KOPT-K1 (cell line): Measurements from ENCODE around the gene TMEM37.

Experiments
- H3K27ac ChIP-seq: fragments of 200-600 bp; sonication (generic); 2 replicates; pipeline ENCODE4 v1.5.1; 2016; ENCODE audit warnings: antibody characterized with exemption, mild to moderate bottlenecking, low read depth, low read length; ENCODE audit not compliant: poor library complexity, severe bottlenecking
- H3K36me3 ChIP-seq: fragments of 200-600 bp; sonication (generic); 2 replicates; pipeline ENCODE4 v1.5.1; 2017; ENCODE audit warnings: antibody characterized with exemption, mild to moderate bottlenecking, low read length, moderate library complexity; ENCODE audit not compliant: insufficient read depth
- H3K9me3 ChIP-seq: fragments of 200-600 bp; sonication (generic); 2 replicates; pipeline ENCODE4 v1.5.1; 2017; ENCODE audit warnings: antibody characterized with exemption, low read length, mild to moderate bottlenecking; ENCODE audit not compliant: insufficient read depth, poor library complexity, severe bottlenecking

The TMEM37 gene

DNA sequence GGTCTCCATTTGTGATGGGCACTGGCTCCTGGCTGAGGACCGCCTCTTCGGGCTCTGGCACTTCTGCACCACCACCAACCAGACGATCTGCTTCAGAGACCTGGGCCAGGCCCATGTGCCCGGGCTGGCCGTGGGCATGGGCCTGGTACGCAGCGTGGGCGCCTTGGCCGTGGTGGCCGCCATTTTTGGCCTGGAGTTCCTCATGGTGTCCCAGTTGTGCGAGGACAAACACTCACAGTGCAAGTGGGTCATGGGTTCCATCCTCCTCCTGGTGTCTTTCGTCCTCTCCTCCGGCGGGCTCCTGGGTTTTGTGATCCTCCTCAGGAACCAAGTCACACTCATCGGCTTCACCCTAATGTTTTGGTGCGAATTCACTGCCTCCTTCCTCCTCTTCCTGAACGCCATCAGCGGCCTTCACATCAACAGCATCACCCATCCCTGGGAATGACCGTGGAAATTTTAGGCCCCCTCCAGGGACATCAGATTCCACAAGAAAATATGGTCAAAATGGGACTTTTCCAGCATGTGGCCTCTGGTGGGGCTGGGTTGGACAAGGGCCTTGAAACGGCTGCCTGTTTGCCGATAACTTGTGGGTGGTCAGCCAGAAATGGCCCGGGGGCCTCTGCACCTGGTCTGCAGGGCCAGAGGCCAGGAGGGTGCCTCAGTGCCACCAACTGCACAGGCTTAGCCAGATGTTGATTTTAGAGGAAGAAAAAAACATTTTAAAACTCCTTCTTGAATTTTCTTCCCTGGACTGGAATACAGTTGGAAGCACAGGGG lies 5.5 kb downstream of the TMEM37 start:
- H3K27ac ChIP-seq = no peak overlapping the region
- H3K36me3 ChIP-seq = no peaks in the 10 kb centered on the region
- no peaks in the 10 kb centered on the region for H3K9me3 ChIP-seq

DNA sequence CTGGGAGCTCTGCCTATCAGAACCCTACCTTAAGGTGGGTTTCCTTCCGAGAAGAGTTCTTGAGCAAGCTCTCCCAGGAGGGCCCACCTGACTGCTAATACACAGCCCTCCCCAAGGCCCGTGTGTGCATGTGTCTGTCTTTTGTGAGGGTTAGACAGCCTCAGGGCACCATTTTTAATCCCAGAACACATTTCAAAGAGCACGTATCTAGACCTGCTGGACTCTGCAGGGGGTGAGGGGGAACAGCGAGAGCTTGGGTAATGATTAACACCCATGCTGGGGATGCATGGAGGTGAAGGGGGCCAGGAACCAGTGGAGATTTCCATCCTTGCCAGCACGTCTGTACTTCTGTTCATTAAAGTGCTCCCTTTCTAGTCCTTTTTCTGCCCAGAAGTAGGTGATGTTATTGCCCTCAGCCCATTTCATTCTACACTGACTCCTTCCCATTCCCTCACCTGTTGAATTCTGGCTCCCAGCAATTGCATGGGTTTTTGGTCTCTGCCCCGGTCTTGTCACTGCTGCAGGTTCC lies 6.5 kb downstream of the TMEM37 start:
- no peak overlapping the region for H3K27ac ChIP-seq
- no peaks in the 10 kb centered on the region for H3K9me3 ChIP-seq
- no peaks in the 10 kb centered on the region for H3K36me3 ChIP-seq

DNA sequence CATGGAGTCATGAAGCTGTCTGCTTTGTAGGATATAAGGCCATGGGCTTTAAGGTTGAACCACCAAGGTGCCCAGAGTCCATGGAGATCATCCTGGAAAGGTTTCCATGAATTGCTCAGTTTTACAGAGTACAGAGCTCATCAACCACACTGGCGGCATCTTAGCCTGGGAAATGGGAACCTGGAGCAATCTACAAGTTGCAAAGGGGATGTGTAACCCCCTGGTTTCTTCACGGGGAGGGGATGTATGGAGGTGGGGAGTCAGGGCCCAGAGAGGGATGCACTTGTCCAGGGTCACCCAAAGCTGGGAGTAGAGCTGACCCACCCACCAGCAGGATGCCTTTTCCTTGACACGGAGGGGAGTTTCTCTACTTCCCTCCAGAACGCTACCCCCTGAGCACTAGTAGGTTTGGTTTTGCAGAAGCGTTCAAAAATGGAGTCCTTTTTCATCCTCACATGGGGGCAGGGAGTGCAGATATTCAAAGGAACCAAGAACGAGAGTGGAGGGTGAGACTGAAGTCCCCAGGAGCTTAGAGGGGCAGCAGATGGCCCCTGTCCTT lies 7.2 kb downstream of the TMEM37 start:
- H3K9me3 ChIP-seq = no peaks in the 10 kb centered on the region
- no peaks in the 10 kb centered on the region for H3K36me3 ChIP-seq
- no peak overlapping the region for H3K27ac ChIP-seq

DNA sequence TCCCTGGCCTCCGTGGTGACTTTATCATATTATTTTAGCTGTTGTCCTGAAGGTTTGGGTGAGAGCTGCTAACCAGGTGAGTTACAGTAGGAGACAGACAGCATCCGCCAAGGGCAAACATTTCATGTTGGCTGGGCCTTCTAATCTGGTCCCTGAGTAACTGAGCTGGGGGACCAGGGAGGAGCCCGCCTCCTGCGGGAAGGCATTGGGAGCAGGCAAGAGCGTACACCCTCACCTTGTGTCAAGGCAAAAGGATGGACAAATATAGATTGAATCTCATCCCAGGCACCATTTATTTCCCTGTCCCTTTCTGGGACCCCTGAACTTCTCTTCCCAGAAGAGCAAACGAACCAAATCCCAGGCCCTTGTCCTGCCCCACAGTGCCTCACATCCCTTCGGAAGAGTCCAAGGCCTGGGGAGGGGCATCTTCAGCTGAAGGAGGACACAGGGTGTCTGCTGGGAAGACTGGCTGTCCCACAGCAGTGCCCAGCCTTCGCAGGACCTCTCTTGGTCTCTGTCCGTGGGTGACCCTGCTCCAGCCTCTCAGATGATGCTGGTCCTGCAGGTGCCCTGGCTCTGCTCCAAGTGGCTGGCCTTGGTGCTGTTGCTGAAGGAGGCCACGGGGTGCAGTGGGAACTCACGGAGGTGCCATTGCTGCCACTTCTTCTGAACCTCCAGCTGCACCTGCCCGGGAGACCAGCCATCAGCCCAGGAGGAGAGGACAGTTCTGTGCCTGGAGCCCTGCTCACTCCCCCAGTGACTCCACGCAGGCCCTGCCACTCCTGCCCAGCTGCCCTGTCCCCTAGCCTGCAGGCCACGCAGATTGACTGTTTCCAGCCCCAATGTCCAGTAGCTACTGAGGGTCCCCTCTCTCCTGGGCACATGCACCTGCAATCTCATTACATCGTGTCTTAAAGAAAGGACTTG lies 8.2 kb downstream of the TMEM37 start:
- Histone ChIP-seq H3K36me3 (no peaks in the 10 kb centered on the region), H3K9me3 (no peaks in the 10 kb centered on the region), H3K27ac (no peak overlapping the region)

DNA sequence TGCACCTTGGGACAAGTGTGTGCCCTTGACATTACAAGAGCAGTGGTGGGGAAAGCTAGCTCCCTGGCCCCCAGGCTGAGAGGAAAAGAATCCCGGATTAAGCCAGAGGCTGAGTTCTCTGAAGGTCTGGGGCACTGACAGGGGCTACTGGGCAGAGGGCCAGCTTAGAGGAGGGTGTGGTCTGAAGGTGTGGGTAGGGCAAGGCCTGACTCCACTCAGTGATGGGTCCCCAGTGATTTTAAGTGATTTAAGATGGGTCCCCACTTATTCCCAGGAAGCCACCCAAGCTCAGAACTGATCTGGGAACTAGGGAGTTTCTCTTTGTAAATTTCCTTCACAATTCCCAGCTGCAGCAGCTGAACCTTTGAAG lies 8.8 kb downstream of the TMEM37 start:
- Histone ChIP-seq H3K27ac (no peak overlapping the region), H3K9me3 (no peaks in the 10 kb centered on the region), H3K36me3 (no peaks in the 10 kb centered on the region)

DNA sequence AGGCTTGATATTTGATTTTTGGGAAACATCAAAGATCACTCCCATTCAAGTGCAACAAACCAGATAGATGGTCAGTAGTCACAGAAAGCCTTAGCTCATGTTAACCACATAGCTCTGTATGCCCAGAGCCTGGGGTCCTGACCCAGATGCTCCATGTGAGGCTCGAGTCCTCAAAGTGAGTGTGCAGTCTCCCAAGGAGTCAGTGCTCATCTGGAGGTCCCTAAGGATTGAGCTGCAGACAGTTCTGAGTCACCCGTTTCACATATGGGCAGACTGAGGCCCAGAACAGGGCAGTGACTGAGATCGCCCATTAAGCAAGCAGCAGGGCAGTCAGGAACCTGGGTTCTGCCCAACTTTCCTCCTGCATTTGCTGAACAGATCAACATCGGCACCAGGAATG lies 9.2 kb downstream of the TMEM37 start:
- no peaks in the 10 kb centered on the region for H3K9me3 ChIP-seq
- no peaks in the 10 kb centered on the region for H3K36me3 ChIP-seq
- H3K27ac ChIP-seq = no peak overlapping the region

DNA sequence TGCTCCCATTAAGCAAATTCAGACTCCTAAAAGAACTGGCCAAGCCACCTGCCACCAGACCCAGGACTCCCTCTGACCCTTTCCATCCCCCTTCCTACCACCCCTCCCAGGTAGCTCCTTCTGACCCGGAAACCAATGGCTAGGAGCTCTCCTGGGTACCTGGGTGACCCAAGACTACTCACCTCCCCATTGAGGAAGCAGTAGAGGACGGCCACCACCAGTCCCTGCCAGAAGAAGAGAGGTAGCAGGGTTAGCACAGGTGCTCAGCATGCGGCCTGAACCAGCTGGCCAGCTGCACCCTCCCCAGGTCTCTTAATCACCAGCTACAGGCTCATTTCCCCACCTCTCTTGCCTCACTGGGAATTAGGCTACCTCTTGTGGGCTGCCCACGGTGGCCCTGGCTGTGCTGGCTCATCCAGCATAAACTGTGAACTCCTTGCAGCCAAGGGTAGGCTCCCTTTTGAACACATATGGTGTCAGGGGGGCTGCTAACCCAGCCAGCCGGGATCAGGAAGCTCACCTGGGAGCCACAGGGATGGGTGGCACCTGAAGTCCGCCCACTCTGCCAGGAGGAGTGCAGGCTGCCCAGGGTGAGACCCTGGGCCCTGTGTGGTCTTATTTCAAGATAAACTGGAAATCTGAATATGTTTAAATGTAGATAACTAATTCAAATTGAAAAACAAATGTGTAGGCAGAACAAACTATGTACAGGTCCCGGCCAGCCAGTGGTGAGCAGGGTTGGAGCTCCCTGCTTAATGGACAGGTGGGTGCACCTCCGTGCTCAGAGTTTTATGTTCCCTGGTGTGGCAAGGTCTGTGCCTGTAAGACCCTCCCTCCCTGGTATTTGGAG lies 9.9 kb downstream of the TMEM37 start:
- no peak overlapping the region for H3K27ac ChIP-seq
- no peaks in the 10 kb centered on the region for H3K9me3 ChIP-seq

DNA sequence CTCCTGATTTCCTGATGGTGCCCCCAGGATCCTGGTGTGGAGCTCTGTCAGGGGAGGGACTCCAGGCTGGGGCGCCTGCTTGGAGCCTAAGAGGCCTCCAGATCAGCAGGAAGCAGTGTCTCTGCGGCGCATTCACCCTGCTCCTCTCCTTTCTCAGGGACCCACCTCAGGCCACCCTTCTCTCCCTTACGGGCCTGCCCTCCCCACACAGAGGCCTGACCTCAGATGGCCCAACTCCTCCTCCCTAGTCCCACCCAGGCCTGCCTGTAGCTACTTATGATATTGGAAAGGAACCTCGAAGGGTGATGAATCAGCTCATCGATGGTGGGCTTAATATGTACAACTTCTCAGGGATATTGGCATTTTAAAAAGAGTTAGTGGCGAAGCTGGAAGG lies 10.6 kb downstream of the TMEM37 start:
- H3K27ac ChIP-seq = no peak overlapping the region
- no peaks in the 10 kb centered on the region for H3K36me3 ChIP-seq
- H3K9me3 ChIP-seq = no peaks in the 10 kb centered on the region

More for the DNA sequence above, 9.9 kb downstream of the TMEM37 start:
- H3K36me3 ChIP-seq = no peaks in the 10 kb centered on the region

DNA sequence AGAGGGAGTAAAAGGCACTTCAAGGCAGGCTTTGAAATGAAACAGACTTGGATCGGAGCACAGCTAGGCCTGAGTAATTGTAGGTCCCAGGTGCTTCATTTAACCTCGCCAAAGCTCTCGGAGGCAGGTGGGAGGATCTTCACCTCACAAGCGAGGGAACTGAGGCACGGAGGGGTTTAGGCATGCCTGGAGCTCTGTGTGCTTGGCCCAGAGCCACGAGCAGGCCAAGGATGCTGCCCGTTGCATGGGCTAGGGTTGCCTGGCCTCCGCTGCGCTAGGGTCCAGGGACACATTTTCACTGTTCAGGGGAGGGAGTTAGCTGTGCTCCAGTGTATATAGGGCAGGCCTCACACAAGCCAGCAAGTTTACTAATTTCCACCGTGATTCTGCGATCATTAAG lies 11.2 kb downstream of the TMEM37 start:
- Histone ChIP-seq H3K36me3 (no peaks in the 10 kb centered on the region), H3K27ac (no peak overlapping the region), H3K9me3 (no peaks in the 10 kb centered on the region)

DNA sequence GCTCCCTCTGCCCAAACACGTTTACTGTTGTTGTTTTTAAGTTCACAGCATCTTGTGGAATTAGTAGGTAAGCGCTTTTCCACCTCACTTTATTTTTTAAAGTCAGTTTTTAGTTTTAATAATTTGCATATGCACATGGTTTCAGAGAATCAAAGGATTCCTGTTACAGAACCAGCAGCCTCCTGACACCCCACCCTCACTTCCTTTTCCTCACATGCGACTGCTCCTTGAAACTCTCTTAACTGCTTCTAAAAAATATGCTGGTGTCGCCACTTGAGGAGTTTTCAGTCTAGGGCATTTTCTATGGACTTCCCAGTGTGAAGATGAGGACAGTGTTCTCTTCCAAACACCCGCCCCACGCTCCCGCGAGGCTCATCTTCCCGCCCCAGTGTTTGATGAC lies 14.4 kb downstream of the TMEM37 start:
- no peak overlapping the region for H3K27ac ChIP-seq
- no peaks in the 10 kb centered on the region for H3K36me3 ChIP-seq
- no peaks in the 10 kb centered on the region for H3K9me3 ChIP-seq

DNA sequence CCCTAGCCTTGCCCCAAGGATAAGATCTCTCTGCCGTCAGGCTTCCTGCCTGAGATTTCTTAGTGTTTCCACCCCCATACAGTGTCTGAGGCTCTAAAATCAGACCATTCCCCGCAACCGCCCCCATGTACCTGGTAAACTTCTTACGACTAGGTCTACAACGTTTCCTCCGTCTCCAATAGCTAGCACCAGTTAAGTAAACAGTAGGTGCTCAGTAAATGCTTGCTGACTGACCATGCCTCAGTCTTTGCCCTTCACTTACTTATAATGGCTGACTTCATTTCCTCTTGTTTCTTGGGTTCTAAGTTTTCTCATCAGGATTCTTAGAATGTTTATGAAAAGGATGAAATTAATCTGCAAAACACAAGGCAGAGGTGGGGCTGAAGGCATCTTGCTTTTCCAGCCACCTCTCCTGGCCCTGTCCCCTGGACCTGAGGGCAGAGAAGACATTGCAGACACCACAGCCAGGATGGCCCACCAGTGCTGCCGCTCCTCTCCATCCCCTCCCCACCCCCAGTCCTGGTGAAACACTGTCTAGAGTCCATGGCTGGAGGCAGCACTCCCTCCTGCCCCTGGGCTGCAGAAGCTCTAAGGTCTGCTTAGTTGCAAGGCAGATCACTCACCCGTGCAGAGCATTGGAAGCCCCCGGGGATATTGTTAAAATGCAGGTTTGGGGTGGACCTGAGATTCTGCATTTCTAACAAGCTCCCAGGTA lies 16.9 kb downstream of the TMEM37 start:
- no peak overlapping the region for H3K27ac ChIP-seq
- H3K36me3 ChIP-seq = no peaks in the 10 kb centered on the region
- H3K9me3 ChIP-seq = no peaks in the 10 kb centered on the region

DNA sequence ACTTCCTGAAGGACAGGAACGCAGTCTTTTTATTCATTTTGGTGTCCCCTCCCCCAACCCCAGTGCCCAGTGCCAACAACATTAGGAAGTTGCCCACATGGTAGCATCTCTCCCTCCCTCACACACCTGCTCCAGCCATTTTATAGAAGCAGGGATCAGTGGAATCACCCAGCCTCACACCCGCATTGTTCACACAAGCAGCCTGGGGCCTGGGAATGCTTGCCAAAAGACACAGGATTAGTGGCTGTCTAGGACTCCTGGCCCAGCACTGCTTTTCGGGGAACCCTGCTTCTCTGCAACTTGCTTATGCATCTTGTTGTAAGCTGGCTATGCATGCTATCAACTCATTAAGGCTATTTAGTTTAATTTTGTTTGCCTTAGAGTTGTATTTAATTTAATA lies 17.9 kb downstream of the TMEM37 start:
- no peaks in the 10 kb centered on the region for H3K9me3 ChIP-seq
- H3K27ac ChIP-seq = no peak overlapping the region
- no peaks in the 10 kb centered on the region for H3K36me3 ChIP-seq

DNA sequence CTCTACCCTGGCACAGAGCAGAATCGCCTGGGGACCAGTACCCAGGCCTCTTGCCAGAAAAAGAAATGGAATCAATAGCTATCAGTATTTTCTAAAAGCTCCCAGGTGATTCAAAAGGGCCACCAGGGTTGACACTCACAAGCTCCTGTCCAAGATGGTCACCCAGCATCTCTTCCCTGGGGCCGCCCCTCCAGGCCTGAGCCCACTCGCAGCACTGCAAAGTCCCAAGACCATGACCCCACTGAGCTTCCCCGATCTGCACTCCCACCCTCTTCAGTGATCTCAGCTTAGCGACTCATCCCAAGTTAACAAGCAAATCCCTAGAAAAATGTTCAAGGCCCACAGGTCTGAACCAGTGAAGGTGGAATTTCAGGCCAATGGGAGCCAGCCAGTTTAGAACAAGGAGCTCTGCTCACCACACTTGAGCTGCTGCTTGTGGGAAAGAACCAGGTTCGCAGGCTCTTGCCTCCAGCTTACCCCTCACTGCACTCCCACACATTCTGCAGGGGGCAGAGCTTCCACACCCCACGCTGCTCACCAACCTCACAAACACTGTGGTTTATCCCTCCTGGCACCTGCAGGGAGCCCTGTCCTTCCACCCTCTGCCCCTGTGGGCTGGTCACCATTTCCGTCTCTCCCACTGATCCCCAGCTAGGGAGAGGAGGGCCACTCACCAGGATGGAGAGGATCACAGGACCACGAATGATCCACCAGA lies 19.8 kb downstream of the TMEM37 start:
- H3K27ac ChIP-seq = no peak overlapping the region
- no peaks in the 10 kb centered on the region for H3K9me3 ChIP-seq
- H3K36me3 ChIP-seq = no peaks in the 10 kb centered on the region
